Uterus (tissue), 2 donors: ENCODE results near the gene TMEM117.

Experiments
- CTCF ChIP-seq, 4 experiments: fragments of 200-600 bp in 2 of 4; fragments of 450-650 bp in 2 of 4; sonication (generic) in 2 of 4; IDR thresholded peaks; one replicate each; pipeline ENCODE4 v1.5.1; 2016 to 2019; ENCODE audit warnings: antibody characterized with exemption in 4 of 4, mild to moderate bottlenecking in 2 of 4, moderate library complexity in 1 of 4
- POLR2A ChIP-seq, 2 donors: fragments of 450-650 bp; IDR thresholded peaks; one replicate each; pipeline ENCODE4 v1.6.1; 2016; ENCODE audit warnings: antibody characterized with exemption in 2 of 2, mild to moderate bottlenecking in 1 of 2, moderate library complexity in 1 of 2

- TF ChIP-seq CTCF (IDR thresholded peaks at IDR 0.05) (no peak), POLR2A (IDR thresholded peaks at IDR 0.05) (no peak)
Observed at GRCh38 chr12:43805149-43805859, 30.6 kb upstream of the TMEM117 start.
